Sigmoid colon (tissue), 7 donors: ENCODE measurements around the gene SENP2. TPM values are rescaled to one million over a fixed set of nuclear protein-coding genes. Genes with fewer than 3 reads are reported as not detected.
"Not testable (repeated sequence)": the region's sequence is repeated elsewhere in the genome, so short reads cannot be mapped to it uniquely, and the experiment has no call there.

Experiments
- DNase-seq: peaks from one replicate; pipeline ENCODE4 v3.0.0-alpha.2; 2019
- H3K27ac ChIP-seq, 4 donors: fragments of 200-600 bp; sonication (generic); one replicate each; pipeline ENCODE4 v1.5.1; 2016 to 2019; ENCODE audit warnings: mild to moderate bottlenecking in 1 of 4
- H3K27me3 ChIP-seq, 3 donors: fragments of 200-600 bp; sonication (generic); one replicate each; pipeline ENCODE4 v1.5.1; 2019; ENCODE audit warnings: mild to moderate bottlenecking in 1 of 3
- H3K36me3 ChIP-seq, 4 donors: fragments of 200-600 bp; sonication (generic); one replicate each; pipeline ENCODE4 v1.5.1; 2016 to 2019
- H3K4me1 ChIP-seq, 4 donors: fragments of 200-600 bp; sonication (generic); one replicate each; pipeline ENCODE4 v1.5.1; 2017 to 2019
- H3K4me3 ChIP-seq, 4 donors: fragments of 200-600 bp; sonication (generic); one replicate each; pipeline ENCODE4 v1.5.1; 2017 to 2019; ENCODE audit warnings: mild to moderate bottlenecking in 2 of 4, moderate library complexity in 1 of 4
- H3K9me3 ChIP-seq, 4 donors: fragments of 200-600 bp in 3 of 4; sonication (generic) in 3 of 4; one replicate each; pipeline versions ENCODE4 v1.5.1 to v1.6.1; 2013 to 2019
- EP300 ChIP-seq, 4 donors: sonication (generic); formaldehyde crosslinking; IDR thresholded peaks; one replicate each; pipeline ENCODE4 v1.6.1; 2017; ENCODE audit warnings: antibody characterized with exemption in 4 of 4
- POLR2A ChIP-seq, 2 donors: fragments of 450-650 bp; IDR thresholded peaks; one replicate each; pipeline ENCODE4 v1.6.1; 2016; ENCODE audit warnings: antibody characterized with exemption in 2 of 2, mild to moderate bottlenecking in 2 of 2, moderate library complexity in 2 of 2
- POLR2AphosphoS5 ChIP-seq, 4 donors: sonication (generic); formaldehyde crosslinking; IDR thresholded peaks; one replicate each; pipeline ENCODE4 v1.6.1; 2017; ENCODE audit warnings: antibody characterized with exemption in 4 of 4
- WGBS, 2 donors: extraction: QIAGEN DNeasy Blood & Tissue Kit; methylation state at CpG; one replicate each; pipeline ENCODE4 v1.1.7; 2013; 5-methylcytosine and 5-hydroxymethylcytosine counted together
- intact Hi-C: fragments of 100-400 bp; cut with DNase I; formaldehyde crosslinking; loops from one replicate; pipeline ENCODE4 v1.15.1; 2023
- polyA plus RNA-seq, 3 donors: library from polyadenylated mRNA; stranded (reverse); fragments of 200-250 nt; gene quantifications; one replicate each; pipeline ENCODE4 v1.2.3, GENCODE V29; 2013
- total RNA-seq, 4 donors: library from RNA; depleted of rRNA; stranded (reverse); fragments of >200 nt; gene quantifications; one replicate each; pipeline ENCODE4 v1.1.0, GENCODE V29; 2016
- TF ChIP-seq, protein P1 (sequence below), 4 experiments: fragments of 450-650 bp in 3 of 4; fragments of 200-600 bp in 1 of 4; IDR thresholded peaks; one replicate each; pipeline ENCODE4 v1.5.1; 2016 to 2019; ENCODE audit warnings: antibody characterized with exemption in 4 of 4, mild to moderate bottlenecking in 3 of 4, moderate library complexity in 2 of 4
- donor health status: healthy with polysubstance abuse.
- donor health status: Bipolar disorder and iron deficiency.
- donor health status: healthy.

Gene SENP2
- total and polyA plus RNA-seq, 7 donors, result 9.0 to 28.5 (median 24.8) TPM

DNA sequence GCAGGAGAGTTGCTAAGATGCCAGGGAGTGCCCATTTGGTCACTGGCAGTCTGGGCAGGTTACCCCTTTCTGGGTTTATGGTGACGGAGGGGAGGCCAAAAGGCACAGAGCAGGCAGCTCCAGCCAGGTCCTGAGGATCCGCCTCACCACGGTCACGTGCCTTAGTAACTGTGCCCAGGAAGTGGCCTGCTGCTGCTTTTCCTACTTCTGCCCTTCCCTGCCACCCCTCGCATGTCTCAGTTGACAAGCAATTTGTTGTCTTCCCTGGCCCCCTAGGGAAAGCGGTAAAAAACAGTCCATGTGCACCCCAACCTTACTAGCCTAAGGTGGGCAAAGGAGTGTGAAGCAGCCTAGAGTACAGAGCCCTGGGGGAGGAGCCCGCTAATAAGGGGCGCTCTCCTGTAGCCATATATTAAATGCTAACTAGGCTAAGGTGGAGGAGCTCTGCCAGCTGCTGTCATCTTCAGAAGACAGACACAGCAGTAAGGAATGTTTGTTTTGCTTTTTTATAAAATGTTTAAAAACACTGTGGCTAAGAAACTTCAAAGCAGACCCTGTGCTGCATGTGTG is 24.6 kb upstream of the SENP2 start:
- no peak for TF ChIP-seq EP300 (IDR thresholded peaks at IDR 0.05)
- TF ChIP-seq POLR2A (IDR thresholded peaks at IDR 0.05), result no peak
- TF ChIP-seq, protein P1, sequence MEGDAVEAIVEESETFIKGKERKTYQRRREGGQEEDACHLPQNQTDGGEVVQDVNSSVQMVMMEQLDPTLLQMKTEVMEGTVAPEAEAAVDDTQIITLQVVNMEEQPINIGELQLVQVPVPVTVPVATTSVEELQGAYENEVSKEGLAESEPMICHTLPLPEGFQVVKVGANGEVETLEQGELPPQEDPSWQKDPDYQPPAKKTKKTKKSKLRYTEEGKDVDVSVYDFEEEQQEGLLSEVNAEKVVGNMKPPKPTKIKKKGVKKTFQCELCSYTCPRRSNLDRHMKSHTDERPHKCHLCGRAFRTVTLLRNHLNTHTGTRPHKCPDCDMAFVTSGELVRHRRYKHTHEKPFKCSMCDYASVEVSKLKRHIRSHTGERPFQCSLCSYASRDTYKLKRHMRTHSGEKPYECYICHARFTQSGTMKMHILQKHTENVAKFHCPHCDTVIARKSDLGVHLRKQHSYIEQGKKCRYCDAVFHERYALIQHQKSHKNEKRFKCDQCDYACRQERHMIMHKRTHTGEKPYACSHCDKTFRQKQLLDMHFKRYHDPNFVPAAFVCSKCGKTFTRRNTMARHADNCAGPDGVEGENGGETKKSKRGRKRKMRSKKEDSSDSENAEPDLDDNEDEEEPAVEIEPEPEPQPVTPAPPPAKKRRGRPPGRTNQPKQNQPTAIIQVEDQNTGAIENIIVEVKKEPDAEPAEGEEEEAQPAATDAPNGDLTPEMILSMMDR (IDR thresholded peaks at IDR 0.05), result no peak
- no peak for TF ChIP-seq POLR2AphosphoS5 (IDR thresholded peaks at IDR 0.05)
- no peak overlapping the region for H3K27ac ChIP-seq
- no peak for DNase-seq
- intact Hi-C loops, result no loop called here
- H3K4me1 ChIP-seq, result no peaks in the 10 kb centered on the region
- H3K9me3 ChIP-seq, result no peaks in the 10 kb centered on the region
- 51 to 52% methylated on average over 8 of the region's 8 CpGs for WGBS, 2 donors
- H3K4me3 ChIP-seq, result no peak overlapping the region
- H3K36me3 ChIP-seq, result no peaks in the 10 kb centered on the region
- H3K27me3 ChIP-seq, result peaks cover 0 to 17% (median 0%) of the 10 kb centered on the region in 3 donors

- Histone ChIP-seq H3K27ac (no peak overlapping the region), H3K36me3 (no peaks in the 10 kb centered on the region), H3K4me1 (no peaks in the 10 kb centered on the region), H3K27me3 (peaks cover 0 to 17% (median 0%) of the 10 kb centered on the region in 3 donors), H3K4me3 (no peak overlapping the region), H3K9me3 (no peaks in the 10 kb centered on the region)
- intact Hi-C loops, result no loop called here
- TF ChIP-seq POLR2AphosphoS5 (IDR thresholded peaks at IDR 0.05) (no peak), POLR2A (IDR thresholded peaks at IDR 0.05) (no peak), EP300 (IDR thresholded peaks at IDR 0.05) (no peak)
- TF ChIP-seq, protein P1 (IDR thresholded peaks at IDR 0.05), result no peak
- DNase-seq, result no peak
- WGBS, 2 donors, result 22 to 51% methylated on average over 5 of the region's 5 CpGs
Measured at GRCh38 chr3:185561958-185562357, 24.1 kb upstream of the SENP2 start.

GRCh38 chr3:185572183-185572582 is 13.9 kb upstream of the SENP2 start:
- intact Hi-C loops, result no loop called here
- Histone ChIP-seq H3K4me1 (no peaks in the 10 kb centered on the region), H3K27ac (no peak overlapping the region), H3K9me3 (peaks cover 0 to 11% (median 0%) of the 10 kb centered on the region in 4 donors), H3K27me3 (no peaks in the 10 kb centered on the region), H3K36me3 (no peaks in the 10 kb centered on the region), H3K4me3 (no peak overlapping the region)
- TF ChIP-seq POLR2A (IDR thresholded peaks at IDR 0.05) (no peak), POLR2AphosphoS5 (IDR thresholded peaks at IDR 0.05) (no peak), EP300 (IDR thresholded peaks at IDR 0.05) (no peak)
- TF ChIP-seq, protein P1 (IDR thresholded peaks at IDR 0.05), result no peak
- DNase-seq, result no peak
- WGBS, 2 donors, result 75 to 92% methylated on average over 5 of the region's 5 CpGs

- H3K4me3 ChIP-seq, H3K36me3 ChIP-seq, H3K27me3 ChIP-seq, intact Hi-C loops, H3K27ac ChIP-seq, DNase-seq, H3K4me1 ChIP-seq: not testable (repeated sequence)
- WGBS, 2 donors, result 21 to 30% methylated on average over 17 of the region's 17 CpGs
- TF ChIP-seq, protein P1 (IDR thresholded peaks at IDR 0.05), result peak in 3 of 4 experiments; percentile 32 to 45 (median 42)
- peaks cover 0 to 11% (median 0%) of the 10 kb centered on the region in 4 donors for H3K9me3 ChIP-seq
Measured at GRCh38 chr3:185575108-185575869, 10.8 kb upstream of the SENP2 start.
